ENCODE results near the gene HPS4.

HPS4 gene

DNA sequence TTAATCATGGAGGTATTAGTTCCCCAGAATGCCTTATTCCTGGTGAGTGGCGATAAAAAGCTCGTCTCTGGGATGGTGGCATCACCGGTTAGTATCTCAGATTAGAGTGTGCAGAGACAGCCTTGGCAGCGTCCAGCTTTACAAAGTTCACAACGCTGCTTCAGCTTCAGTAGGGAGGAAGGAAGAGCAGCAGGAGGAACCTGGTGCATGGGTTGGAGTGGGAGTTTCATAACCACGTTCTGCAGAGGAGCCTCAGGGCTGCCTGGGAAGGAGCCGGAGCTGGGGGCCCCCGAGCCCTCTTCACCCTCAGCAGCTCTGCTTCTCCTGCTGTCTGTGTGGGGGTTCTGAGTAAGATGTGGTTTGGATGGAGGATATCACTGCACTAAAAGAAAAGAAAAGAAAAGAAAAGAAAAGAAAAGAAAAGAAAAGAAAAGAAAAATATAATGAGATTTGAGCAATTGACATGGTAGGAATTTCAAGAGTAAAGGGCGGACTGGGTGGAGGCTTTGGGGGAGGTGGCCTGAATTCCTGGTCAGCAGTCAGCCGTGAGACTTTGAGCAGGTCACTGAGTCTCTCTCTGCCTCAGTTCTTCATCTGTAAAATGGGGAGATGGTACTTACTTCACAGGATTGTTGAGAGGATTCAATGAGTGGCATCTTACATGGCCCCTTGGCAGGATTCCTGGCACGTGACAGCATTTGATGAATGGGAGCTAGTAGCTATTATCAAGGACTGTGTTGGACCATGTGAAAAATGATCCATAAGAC, 48.1 kb downstream of the HPS4 start:
- Histone ChIP-seq H3K27ac (ENCODE audit: low read length) (no peak overlapping the region), H3K27me3 (ENCODE audit: control insufficient read depth, insufficient read depth, low read length) (peaks cover 2% of the 10 kb centered on the region), H3K9me3 (ENCODE audit: control insufficient read depth, low read depth, low read length) (no peaks in the 10 kb centered on the region), H3K4me3 (ENCODE audit: low read length) (no peak overlapping the region), H3K36me3 (ENCODE audit: control insufficient read depth, low read depth, low read length) (peaks cover 17% of the 10 kb centered on the region), H3K4me1 (ENCODE audit: control insufficient read depth, low read depth, low read length) (peaks cover under 1% of the 10 kb centered on the region), H3K9ac (ENCODE audit: low read length) (no peak overlapping the region)

DNA sequence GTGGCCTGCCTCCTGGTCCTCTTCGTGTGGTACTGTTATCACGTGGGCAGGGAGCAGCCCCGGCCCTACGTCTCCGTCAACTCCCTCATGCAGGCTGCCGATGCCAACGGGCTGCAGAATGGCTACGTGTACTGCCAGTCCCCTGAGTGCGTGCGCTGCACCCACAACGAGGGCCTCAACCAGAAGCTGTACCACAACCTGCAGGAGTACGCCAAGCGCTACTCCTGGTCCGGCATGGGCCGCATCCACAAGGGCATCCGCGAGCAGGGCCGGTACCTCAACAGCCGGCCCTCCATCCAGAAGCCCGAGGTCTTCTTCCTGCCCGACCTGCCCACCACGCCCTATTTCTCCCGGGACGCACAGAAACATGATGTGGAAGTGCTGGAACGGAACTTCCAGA, 49.8 kb downstream of the HPS4 start:
- Histone ChIP-seq H3K27me3 (ENCODE audit: control insufficient read depth, insufficient read depth, low read length) (peaks cover 12% of the 10 kb centered on the region), H3K9me3 (ENCODE audit: control insufficient read depth, low read depth, low read length) (no peaks in the 10 kb centered on the region), H3K4me3 (ENCODE audit: low read length) (no peak overlapping the region), H3K9ac (ENCODE audit: low read length) (no peak overlapping the region), H3K4me1 (ENCODE audit: control insufficient read depth, low read depth, low read length) (peaks cover 10% of the 10 kb centered on the region), H3K27ac (ENCODE audit: low read length) (no peak overlapping the region), H3K36me3 (ENCODE audit: control insufficient read depth, low read depth, low read length) (peaks cover 17% of the 10 kb centered on the region)

DNA sequence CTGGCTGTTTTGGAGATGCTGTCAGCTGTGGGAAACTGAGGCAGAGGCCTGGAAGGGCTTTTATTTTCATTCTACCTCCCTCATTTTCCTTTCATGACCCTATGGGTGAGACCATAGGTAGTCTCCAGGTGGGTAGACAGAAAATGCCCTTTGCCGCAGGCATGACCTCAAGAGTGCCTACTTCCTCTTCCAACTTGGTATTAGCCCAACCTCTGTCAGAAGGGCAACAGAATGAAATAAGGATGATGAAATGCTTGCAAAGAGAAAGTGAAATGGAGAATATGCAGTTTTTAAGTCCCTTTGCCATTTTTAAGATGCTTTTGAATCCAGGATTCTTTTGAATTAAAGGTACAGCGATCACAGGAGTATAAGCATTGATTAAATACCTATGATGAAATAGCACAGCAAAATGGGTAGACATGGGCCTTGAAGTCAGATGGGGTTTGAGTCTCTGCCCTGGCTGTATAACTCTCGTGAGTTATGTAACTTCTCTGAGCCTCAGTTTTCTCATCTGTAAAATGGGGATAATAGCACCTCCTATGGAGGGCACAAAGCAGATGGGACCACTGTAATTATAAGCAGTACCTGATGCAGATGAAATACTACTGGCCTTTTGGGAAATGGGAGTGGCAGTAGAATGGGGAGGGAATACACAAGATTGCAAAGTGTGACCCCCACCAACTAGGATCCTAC, 50.8 kb downstream of the HPS4 start:
- Histone ChIP-seq H3K4me1 (ENCODE audit: control insufficient read depth, low read depth, low read length) (peaks cover 10% of the 10 kb centered on the region), H3K9ac (ENCODE audit: low read length) (no peak overlapping the region), H3K9me3 (ENCODE audit: control insufficient read depth, low read depth, low read length) (no peaks in the 10 kb centered on the region), H3K36me3 (ENCODE audit: control insufficient read depth, low read depth, low read length) (peaks cover 17% of the 10 kb centered on the region), H3K27me3 (ENCODE audit: control insufficient read depth, insufficient read depth, low read length) (peaks cover 19% of the 10 kb centered on the region), H3K27ac (ENCODE audit: low read length) (no peak overlapping the region), H3K4me3 (ENCODE audit: low read length) (no peak overlapping the region)

DNA sequence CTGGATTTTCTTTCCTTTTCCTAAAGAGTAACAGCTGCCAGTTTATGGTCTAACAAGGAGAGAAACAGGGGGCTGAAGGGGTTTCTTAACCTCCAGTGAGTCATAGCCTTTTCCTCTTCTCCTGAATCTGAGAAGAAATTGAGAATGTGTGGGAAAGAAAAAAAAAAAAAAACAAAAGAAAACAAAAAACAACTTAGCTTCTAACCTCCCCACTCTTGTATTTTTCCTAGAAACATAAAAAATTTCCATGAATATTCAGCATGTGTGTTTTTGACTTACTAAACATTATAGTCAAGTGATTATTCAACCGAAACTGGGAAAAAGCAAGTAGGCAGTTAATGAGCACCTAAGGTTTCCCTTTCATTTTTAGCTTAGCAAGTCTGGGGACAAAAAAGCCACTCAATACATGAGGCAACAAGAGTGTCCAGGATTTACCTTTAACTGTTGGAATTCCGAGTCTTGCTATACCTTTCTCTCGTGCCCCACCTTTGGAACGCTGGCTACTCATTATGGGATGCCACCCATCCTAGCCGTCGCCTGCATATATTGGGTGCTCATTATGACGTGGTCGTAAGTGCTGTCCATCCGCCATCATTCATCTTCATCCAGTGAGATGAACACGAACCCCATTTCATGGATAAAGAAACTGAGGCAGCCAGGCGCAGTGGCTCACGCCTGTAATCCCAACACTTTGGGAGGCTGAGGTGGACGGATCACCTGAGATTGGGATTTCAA, 52.2 kb downstream of the HPS4 start:
- no peak overlapping the region for H3K9ac ChIP-seq (ENCODE audit: low read length)
- H3K36me3 ChIP-seq (ENCODE audit: control insufficient read depth, low read depth, low read length): peaks cover 17% of the 10 kb centered on the region
- H3K9me3 ChIP-seq (ENCODE audit: control insufficient read depth, low read depth, low read length): no peaks in the 10 kb centered on the region
- peaks cover 10% of the 10 kb centered on the region for H3K4me1 ChIP-seq (ENCODE audit: control insufficient read depth, low read depth, low read length)
- H3K27ac ChIP-seq (ENCODE audit: low read length): no peak overlapping the region
- H3K27me3 ChIP-seq (ENCODE audit: control insufficient read depth, insufficient read depth, low read length): peaks cover 27% of the 10 kb centered on the region
- no peak overlapping the region for H3K4me3 ChIP-seq (ENCODE audit: low read length)

DNA sequence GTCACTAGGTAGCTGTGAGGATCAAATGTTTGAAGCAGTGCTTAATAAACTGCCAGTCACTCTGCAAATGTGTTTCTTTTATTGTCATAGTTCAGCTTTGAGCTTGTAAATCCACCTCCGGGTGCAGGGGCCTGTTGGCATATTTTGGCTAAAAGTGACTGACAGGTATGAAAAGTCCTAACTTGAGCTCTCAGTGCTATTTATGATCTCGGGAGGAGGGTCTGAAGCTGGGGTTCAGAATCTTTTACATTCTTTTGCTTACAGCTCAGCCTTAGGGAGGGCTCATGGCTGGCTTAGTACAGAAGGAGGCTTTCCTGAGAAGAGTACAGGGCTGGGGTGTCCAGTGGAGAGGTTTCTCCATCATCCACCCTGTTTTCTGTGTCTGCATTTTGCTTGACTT, 53.0 kb downstream of the HPS4 start:
- Histone ChIP-seq H3K9ac (ENCODE audit: low read length) (no peak overlapping the region), H3K4me3 (ENCODE audit: low read length) (peak overlapping the region; percentile 84), H3K4me1 (ENCODE audit: control insufficient read depth, low read depth, low read length) (peaks cover 10% of the 10 kb centered on the region), H3K36me3 (ENCODE audit: control insufficient read depth, low read depth, low read length) (peaks cover 17% of the 10 kb centered on the region), H3K27ac (ENCODE audit: low read length) (no peak overlapping the region), H3K9me3 (ENCODE audit: control insufficient read depth, low read depth, low read length) (no peaks in the 10 kb centered on the region), H3K27me3 (ENCODE audit: control insufficient read depth, insufficient read depth, low read length) (peaks cover 27% of the 10 kb centered on the region)

DNA sequence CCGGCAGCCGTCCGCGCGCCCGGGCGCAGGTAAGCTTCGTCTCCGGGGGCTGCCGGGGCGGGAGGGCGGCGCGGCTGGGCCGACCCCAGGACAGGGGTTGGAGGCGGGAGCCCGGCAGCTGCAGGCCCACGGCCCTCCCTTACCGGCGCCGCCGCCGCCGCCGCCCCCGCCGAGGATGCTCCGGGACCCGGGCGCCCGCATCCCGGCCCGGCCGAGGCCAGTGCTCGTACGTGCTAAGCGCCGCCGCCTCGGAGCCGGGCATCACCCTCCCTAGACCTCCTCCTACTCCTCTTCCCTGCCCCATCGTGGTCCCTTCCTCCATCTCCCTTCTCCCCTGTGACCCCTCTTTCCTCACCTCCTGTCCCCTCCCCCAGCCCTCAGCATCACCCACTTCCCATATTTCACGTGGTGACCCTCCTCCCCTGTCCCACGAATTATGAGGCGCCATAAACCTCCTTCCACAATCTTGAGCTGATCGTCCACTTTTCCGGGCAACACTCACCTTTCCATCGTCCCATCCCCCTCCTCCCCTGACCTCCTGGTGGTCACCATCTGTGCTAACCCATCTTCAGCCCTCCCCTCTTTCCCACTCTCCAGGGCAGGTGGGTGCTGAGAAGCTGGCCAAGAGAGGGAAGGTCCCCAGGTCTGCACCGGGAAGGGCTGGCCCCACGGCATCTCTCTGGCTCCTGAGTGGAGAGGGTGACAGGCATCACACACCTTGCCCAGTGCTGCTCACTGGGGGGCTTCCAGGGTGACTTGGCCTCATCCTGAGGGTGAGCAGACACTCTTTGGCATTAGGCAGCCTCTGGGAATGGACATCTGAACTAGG, 53.9 kb downstream of the HPS4 start:
- Histone ChIP-seq H3K4me1 (ENCODE audit: control insufficient read depth, low read depth, low read length) (peaks cover 10% of the 10 kb centered on the region), H3K9ac (ENCODE audit: low read length) (no peak overlapping the region), H3K4me3 (ENCODE audit: low read length) (peak overlapping the region; percentile 84), H3K9me3 (ENCODE audit: control insufficient read depth, low read depth, low read length) (no peaks in the 10 kb centered on the region), H3K27ac (ENCODE audit: low read length) (no peak overlapping the region), H3K36me3 (ENCODE audit: control insufficient read depth, low read depth, low read length) (peaks cover 13% of the 10 kb centered on the region), H3K27me3 (ENCODE audit: control insufficient read depth, insufficient read depth, low read length) (peaks cover 27% of the 10 kb centered on the region)

DNA sequence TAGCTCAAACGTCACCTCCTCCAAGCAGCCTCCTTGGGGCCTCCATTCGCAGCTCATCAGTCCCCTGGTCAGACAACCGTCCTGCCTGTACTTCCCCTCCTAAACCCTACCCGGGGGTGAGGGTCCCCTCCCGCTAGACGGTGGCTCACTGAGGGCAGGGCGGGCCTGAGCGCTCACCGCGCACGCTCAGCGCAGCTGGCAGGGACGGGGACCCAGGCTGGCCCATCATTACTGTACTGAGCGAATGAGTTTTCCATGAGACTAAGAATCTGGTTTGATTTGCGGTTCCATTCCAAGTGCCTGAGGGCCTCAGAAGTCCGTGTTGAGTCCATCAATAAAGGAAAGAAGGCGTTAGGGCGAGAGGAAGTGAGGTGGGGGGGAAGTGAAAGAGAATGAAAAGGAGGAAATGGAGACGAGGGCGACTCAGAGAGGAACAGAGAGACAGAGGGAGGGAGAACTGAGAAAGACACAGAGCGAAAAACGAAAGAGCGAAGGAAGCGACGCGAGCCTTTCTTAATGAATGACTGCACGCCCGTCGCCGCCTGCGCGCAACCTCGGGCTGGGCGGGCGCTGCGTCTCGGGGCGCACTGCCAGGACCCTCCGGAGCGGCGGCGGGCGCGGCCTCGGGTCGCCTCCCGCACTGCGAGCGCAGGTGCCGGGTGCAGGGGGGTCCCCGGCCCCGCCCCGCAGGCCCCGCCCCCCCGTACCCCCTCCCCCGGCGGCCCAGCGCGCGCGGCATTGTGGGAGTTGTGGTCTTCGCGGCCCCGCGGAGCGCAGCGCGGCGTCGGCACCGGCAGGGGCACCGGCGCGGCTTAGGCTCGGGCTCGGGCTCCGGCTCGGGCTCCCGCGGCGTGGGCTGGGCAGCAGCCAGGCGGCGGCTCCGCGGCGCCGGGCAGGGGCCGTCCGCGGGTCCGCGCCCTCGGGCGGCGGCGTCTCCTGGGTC, 54.8 kb downstream of the HPS4 start, which contains the start of gene ASPHD2:
ASPHD2 (plus strand) TSS at position 746 of the 943 bp plus-strand sequence. CDS start 4,356 bp downstream, outside the sequence.
- Histone ChIP-seq H3K4me3 (ENCODE audit: low read length) (peak within 1 kb of the TSS; percentile 84), H3K27ac (ENCODE audit: low read length) (no peak within 1 kb of the TSS), H3K9me3 (ENCODE audit: control insufficient read depth, low read depth, low read length) (no peaks in the 10 kb centered on the region), H3K27me3 (ENCODE audit: control insufficient read depth, insufficient read depth, low read length) (peaks cover 27% of the 10 kb centered on the region), H3K4me1 (ENCODE audit: control insufficient read depth, low read depth, low read length) (peaks cover 10% of the 10 kb centered on the region), H3K36me3 (ENCODE audit: control insufficient read depth, low read depth, low read length) (peaks cover 4% of the 10 kb centered on the region), H3K9ac (ENCODE audit: low read length) (peak within 1 kb of the TSS; percentile 50)

DNA sequence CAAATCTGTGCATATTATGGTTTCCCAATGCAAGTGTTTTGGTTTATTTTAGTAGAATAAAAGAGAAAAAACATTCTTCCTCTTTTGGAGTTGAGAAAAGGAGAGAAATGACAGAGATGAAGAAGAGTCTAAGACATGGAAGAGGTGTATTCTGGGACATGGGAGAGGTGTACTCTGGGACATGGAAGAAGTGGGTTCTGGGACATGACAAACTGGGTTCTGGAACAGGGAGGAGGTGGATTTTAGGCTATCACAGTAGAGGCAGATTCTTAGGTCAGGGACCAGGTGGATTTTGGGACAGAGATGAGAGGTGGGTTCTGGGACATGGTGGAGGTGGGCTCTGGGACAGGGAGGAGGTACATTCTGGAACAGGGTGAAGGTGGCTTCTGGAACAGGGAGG, 56.7 kb downstream of the HPS4 start:
- Histone ChIP-seq H3K36me3 (ENCODE audit: control insufficient read depth, low read depth, low read length) (no peaks in the 10 kb centered on the region), H3K9ac (ENCODE audit: low read length) (no peak overlapping the region), H3K4me1 (ENCODE audit: control insufficient read depth, low read depth, low read length) (peaks cover 10% of the 10 kb centered on the region), H3K4me3 (ENCODE audit: low read length) (no peak overlapping the region), H3K27me3 (ENCODE audit: control insufficient read depth, insufficient read depth, low read length) (peaks cover 27% of the 10 kb centered on the region), H3K9me3 (ENCODE audit: control insufficient read depth, low read depth, low read length) (no peaks in the 10 kb centered on the region), H3K27ac (ENCODE audit: low read length) (no peak overlapping the region)

DNA sequence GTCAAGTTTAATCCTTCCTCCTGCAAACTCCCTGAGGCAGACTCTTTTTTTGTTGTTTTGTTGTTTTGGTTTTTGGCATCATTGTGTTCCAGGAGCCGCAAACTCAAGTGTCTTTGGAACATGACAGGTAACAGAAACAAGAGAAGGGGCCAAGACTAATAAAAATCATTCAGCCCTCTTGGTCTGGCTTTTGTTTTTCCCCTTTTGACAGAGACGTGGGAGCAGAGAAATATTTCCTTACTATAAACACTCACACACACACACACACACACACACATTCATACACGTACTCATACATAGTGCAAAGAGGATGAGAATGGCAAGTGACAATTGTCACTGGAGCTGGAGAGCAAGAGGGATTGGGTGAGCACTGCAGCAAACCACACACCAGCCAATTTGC, 65.0 kb downstream of the HPS4 start:
- Histone ChIP-seq H3K36me3 (ENCODE audit: control insufficient read depth, low read depth, low read length) (no peaks in the 10 kb centered on the region), H3K9ac (ENCODE audit: low read length) (no peak overlapping the region), H3K27me3 (ENCODE audit: control insufficient read depth, insufficient read depth, low read length) (no peaks in the 10 kb centered on the region), H3K27ac (ENCODE audit: low read length) (no peak overlapping the region), H3K4me3 (ENCODE audit: low read length) (no peak overlapping the region), H3K9me3 (ENCODE audit: control insufficient read depth, low read depth, low read length) (no peaks in the 10 kb centered on the region), H3K4me1 (ENCODE audit: control insufficient read depth, low read depth, low read length) (peaks cover 3% of the 10 kb centered on the region)

DNA sequence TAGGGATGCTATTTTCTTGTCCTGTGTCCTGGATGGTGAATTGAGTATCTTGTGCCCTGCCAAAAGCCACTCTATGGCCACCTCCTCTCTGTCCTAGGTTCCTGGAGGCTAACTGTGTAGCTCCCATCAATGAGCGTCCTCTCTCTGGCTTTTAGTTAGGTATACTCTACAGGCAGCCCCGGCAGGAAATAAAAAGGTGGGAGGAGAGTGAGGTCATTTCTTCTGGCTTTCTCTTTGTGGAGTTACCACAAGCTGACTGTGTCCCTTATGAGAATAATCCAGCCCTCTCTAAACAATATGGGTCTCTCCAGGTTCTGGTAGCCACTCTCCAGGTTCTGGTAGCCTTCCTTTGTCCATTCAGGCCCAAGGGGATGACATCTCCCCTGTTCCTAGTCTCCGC, 66.2 kb downstream of the HPS4 start:
- Histone ChIP-seq H3K27me3 (ENCODE audit: control insufficient read depth, insufficient read depth, low read length) (no peaks in the 10 kb centered on the region), H3K9ac (ENCODE audit: low read length) (no peak overlapping the region), H3K27ac (ENCODE audit: low read length) (no peak overlapping the region), H3K4me3 (ENCODE audit: low read length) (no peak overlapping the region), H3K4me1 (ENCODE audit: control insufficient read depth, low read depth, low read length) (peaks cover 3% of the 10 kb centered on the region), H3K9me3 (ENCODE audit: control insufficient read depth, low read depth, low read length) (no peaks in the 10 kb centered on the region), H3K36me3 (ENCODE audit: control insufficient read depth, low read depth, low read length) (no peaks in the 10 kb centered on the region)

All from iPS-18a (cell line).